ENCODE measurements around the gene TMEM217. TPM values are rescaled to one million over a fixed set of nuclear protein-coding genes. Genes with fewer than 3 reads are reported as not detected.
"Not testable (repeated sequence)": the region's sequence is repeated elsewhere in the genome, so short reads cannot be mapped to it uniquely, and the experiment has no call there.

The TMEM217 gene
- polyA plus RNA-seq, 4 donors: 0.92 to 1.6 (median 1.3) TPM

- no peak for DNase-seq (ENCODE audit: low read depth in 4 of 4, low spot score in 2 of 4)
Measured at GRCh38 chr6:37188962-37189510, 68.9 kb downstream of the TMEM217 start.

GRCh38 chr6:37187321-37188022 is 70.5 kb downstream of the TMEM217 start:
- DNase-seq (ENCODE audit: low read depth in 4 of 4, low spot score in 2 of 4): no peak

- not testable (repeated sequence) for DNase-seq (ENCODE audit: low read depth in 4 of 4, low spot score in 2 of 4)
Measured at GRCh38 chr6:37185949-37186720, 71.8 kb downstream of the TMEM217 start.

GRCh38 chr6:37182736-37183590 is 75.0 kb downstream of the TMEM217 start:
- DNase-seq (ENCODE audit: low read depth in 4 of 4, low spot score in 2 of 4): no peak

GRCh38 chr6:37180610-37181009 is 77.3 kb downstream of the TMEM217 start:
- not testable (repeated sequence) for DNase-seq (ENCODE audit: low read depth in 4 of 4, low spot score in 2 of 4)

GRCh38 chr6:37180075-37180474 is 77.9 kb downstream of the TMEM217 start:
- DNase-seq (ENCODE audit: low read depth in 4 of 4, low spot score in 2 of 4): no peak

- no peak for DNase-seq (ENCODE audit: low read depth in 4 of 4, low spot score in 2 of 4)
Measured at GRCh38 chr6:37177935-37178517, 79.9 kb downstream of the TMEM217 start.

- DNase-seq (ENCODE audit: low read depth in 4 of 4, low spot score in 2 of 4): no peak
Measured at GRCh38 chr6:37177077-37177934, 80.6 kb downstream of the TMEM217 start.

- no peak for DNase-seq (ENCODE audit: low read depth in 4 of 4, low spot score in 2 of 4)
Measured at GRCh38 chr6:37176268-37177076, 81.5 kb downstream of the TMEM217 start.

- no peak for DNase-seq (ENCODE audit: low read depth in 4 of 4, low spot score in 2 of 4)
Measured at GRCh38 chr6:37175332-37176267, 82.3 kb downstream of the TMEM217 start.

GRCh38 chr6:37174515-37175331 is 83.2 kb downstream of the TMEM217 start:
- no peak for DNase-seq (ENCODE audit: low read depth in 4 of 4, low spot score in 2 of 4)

GRCh38 chr6:37174196-37174514 is 83.8 kb downstream of the TMEM217 start:
- DNase-seq (ENCODE audit: low read depth in 4 of 4, low spot score in 2 of 4): no peak

GRCh38 chr6:37173493-37174195 is 84.3 kb downstream of the TMEM217 start:
- DNase-seq (ENCODE audit: low read depth in 4 of 4, low spot score in 2 of 4): no peak

GRCh38 chr6:37172912-37173492 is 84.9 kb downstream of the TMEM217 start:
- no peak for DNase-seq (ENCODE audit: low read depth in 4 of 4, low spot score in 2 of 4)

- DNase-seq (ENCODE audit: low read depth in 4 of 4, low spot score in 2 of 4): peak; percentile 74 to 87 (median 80)
Measured at GRCh38 chr6:37171970-37172812, 85.8 kb downstream of the TMEM217 start.
